LoVo (cell line): Measurements from ENCODE around the gene KRT38.

Source experiments
- DNase-seq: peaks from one replicate; pipeline ENCODE4 v3.0.0-alpha.2; 2016; ENCODE audit warnings: low spot score

KRT38 gene

DNA sequence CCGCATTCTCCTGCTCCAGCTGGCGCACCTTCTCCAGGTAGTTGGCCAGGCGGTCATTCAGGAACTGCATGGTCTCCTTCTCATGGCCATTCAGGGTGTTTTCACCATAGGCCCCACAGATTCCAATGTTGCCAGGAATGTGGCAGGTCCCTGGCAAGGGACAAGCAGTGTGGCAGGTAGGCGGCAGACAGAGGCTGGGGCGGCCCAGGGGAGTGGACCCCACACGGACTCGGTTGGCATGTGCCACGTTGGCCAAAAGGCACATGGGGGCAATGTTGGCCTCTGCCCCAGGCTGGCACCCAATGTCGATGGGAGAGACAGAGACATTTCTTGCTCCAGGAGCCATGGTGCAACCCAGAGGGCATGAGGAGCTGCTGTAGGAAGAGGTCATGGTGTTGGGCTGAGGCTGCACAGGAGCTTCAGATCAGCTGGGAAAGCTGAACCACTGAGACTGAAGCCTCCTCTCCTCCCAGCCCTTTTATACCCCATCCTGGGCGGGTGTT is at the start of gene KRT38:
Gene KRT38 (minus strand): TSS at position 453 of the 503 bp plus-strand sequence. CDS start 62 bp downstream, at position 391.
- no peak for DNase-seq

- no peak for DNase-seq
Observed at GRCh38 chr17:41489531-41489930, 48.7 kb upstream of the KRT38 start, which contains the start of gene KRT36. Gene KRT36, minus strand, starts transcription at chr17:41489910. Its CDS starts 46 bp downstream, at chr17:41489864.

DNA sequence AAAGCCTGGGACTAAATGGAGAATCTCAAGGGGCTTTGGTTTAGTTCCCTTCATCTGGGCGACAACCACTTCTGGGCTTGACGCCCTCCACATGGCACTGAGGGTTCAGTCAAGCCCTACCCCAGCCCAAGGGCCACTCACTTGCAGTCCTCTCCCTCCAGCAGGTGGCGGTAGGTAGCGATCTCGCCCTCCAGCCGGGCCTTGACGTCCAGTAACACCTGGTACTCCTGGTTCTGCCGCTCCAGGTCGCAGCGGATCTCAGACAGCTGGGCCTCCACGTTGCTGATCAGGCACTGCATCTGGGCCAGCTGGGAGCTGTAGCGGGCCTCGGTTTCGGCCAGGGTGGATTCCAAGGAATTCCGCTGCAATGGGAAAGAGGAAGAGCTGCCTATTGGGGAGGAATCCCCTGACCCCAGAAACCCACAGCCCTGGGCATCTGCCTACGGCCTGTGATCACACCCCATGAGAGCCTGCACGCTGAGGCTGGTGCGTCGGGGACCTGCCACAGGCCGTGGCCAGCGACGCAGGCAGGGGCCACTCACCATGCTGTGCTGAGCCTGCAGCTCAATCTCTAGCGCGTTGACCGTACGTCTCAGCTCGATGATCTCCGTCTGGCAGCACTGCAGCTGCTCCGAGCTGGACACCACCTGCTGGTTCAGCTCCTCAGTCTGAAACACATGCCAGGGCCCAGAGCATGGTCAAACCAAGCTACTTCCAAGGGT is 46.2 kb upstream of the KRT38 start:
- no peak for DNase-seq

DNA sequence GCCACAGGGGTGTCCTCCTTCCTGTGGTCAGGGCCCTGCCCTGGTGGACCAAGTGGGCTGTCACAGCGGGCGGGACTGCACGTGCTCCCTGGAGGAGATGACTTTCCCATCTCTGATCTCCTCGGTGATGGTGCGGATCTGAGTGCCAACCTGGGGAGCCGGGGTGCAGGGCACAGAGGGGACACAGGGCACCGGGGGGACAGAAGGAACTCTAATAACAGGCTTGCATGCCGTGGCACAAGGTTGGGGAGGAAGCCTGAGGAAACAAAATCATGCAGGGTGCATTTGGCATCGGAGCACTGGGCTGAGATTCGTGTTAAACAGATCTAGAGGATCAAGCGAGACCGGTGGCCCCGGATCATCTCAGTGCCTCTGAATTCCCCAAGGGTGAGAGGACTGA is 45.5 kb upstream of the KRT38 start:
- no peak for DNase-seq

DNA sequence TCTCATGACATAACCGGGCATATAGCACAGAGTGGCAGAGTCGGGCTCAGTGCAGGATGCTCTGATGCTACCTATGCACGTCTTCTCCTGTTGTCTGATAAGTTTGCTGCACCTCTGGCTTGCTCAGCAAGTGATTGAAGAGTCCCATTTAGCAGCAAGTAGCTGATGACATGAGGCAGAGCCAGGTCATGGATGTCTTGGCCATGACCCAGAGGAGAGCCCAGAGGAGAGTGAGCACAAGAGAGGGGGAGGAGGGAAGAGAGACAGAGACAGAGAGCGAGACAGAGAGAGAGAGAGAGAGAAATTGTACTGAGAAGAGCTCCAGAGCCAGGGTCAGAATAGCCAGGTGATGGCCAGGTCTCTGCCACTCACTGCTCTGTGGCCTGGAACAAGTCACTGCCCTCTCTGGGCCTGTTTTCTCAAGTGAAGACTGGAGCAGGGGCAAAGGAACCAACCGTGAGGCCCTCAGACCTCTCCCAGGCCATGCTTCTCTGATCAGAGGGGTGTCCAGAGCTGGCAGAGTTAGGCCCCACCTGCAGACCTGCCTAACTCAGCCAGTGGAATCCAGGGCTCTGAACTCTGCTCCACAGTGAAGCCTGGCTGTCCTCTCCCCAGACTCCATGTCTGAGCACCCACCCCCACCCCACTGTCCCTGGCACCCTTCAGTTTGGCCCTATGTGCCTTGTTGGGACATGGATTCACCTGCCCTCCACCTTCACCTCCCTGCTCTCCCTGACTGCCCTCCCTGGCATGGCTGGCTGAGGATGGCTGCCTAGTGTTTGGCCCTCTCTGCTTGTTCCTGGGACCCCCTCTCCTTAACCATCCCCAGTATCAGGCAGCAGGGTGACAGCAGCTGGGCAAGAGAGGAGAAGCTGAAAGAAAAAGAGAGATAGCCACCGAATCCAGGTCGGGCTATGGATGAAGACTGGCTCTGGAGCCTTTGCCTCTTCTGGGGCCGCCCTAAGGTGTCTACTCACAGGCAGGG is 44.4 kb upstream of the KRT38 start:
- no peak for DNase-seq

- DNase-seq = no peak
Observed at GRCh38 chr17:41483991-41484826, 43.4 kb upstream of the KRT38 start.

DNA sequence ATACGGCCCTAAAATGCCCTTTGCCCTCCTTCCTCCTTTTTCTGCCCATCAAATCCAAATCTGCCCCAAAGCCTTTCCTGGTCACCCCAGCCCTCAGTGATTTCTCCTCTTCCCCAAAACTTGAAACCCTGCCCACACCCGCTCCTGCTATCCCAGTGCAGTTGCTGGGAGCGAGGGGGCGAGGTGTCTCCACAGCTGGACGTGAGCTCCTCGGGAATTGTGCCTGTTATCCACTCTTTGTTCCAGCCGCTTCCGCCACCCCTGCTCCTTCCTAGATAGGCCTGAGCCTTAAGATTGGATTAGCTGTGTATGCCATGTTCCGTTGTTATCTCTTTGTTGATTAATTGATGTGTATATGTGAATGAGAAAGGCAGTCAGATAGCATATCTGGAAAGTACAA is 42.7 kb upstream of the KRT38 start:
- DNase-seq = no peak

GRCh38 chr17:41481036-41481435 is 40.3 kb upstream of the KRT38 start, which contains the start of gene KRT35:
Gene KRT35, minus strand, starts transcription at chr17:41481151. Its CDS starts 54 bp downstream, at chr17:41481097.
- DNase-seq = no peak

DNA sequence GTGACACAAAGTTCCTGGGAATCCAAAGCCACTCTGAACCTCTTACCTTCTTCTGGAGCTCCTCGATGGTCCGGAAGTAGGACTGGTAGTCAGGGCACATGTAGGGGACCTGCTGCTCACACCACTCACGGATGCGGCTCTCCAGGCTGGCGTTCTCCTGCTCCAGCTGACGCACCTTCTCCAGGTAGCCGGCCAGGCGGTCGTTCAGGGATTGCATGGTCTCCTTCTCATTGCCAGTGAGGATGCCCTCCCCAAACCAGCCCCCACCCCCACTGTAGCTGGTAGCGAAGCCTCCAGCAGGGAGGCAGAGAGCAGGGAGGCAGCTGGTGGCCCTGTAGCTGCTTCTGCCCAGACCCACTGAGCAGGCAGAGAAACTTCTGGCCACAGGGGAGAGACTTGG is 39.8 kb upstream of the KRT38 start:
- DNase-seq = no peak

GRCh38 chr17:41480136-41480535 is 39.4 kb upstream of the KRT38 start:
- no peak for DNase-seq

- DNase-seq = no peak
Observed at GRCh38 chr17:41478237-41478636, 37.5 kb upstream of the KRT38 start.

DNA sequence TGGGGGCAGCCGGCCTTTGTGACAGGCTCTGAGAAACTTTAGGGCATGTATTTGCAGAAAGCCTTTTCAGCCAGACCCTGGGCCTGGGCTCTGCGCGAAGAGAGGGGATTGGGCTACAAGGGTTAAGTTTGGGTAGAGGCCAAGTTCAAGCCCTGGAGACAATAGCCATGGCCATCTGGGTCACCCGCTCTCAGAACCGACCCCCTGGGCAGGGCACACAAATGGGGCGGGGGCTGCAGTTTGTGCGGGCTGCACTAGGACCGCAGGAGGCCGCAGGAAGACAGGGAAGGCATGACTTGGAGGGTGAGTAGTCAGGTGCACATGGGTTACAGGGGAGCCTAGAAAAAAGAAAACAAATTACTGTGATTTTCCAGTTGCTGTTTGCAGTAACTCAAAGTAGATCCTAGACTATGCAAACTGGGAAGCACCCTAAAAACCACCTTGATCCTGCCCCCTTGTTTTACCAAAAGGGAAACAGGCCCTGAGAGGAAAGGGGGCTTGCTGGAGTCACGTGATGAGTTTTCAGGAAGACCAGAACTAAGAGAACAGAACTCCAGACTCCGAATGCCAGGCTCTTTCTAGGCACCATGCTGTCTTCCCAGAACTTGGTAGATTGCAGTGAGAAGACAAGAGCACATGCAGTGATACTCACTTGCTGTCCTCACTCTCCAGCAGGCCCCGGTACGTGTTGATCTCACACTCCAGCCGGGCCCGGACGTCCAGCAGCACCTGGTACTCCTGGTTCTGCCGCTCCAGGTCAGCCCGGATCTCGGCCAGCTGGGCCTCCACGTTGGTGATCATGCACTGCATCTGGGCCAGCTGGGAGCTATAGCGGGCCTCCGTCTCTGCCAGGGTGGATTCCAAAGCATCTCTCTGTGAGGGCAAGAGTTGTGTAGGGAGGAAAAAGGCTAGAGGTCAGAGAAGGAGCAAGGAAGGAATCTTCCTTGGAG is 36.4 kb upstream of the KRT38 start:
- no peak for DNase-seq

- DNase-seq = no peak
Observed at GRCh38 chr17:41475421-41475820, 34.6 kb upstream of the KRT38 start.

DNA sequence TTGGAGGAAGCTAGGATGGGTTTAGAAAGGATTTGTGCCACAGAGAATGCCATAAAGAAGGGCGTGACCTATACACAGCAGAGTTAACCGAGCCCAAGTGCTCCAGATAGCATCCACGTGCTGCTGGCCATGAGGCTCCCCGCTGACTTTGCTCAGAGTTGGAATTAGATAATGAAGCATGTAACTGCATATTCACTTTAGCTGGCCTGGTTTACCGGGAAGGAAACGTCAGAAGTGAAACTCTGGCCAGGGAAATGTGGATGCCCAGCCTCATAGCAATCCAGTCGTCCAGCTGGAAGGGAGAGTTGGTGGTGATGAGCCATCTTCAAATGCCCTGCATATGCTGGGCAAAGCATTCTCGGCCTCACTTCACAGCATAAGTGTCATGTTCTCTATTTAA is 34.1 kb upstream of the KRT38 start:
- no peak for DNase-seq

DNA sequence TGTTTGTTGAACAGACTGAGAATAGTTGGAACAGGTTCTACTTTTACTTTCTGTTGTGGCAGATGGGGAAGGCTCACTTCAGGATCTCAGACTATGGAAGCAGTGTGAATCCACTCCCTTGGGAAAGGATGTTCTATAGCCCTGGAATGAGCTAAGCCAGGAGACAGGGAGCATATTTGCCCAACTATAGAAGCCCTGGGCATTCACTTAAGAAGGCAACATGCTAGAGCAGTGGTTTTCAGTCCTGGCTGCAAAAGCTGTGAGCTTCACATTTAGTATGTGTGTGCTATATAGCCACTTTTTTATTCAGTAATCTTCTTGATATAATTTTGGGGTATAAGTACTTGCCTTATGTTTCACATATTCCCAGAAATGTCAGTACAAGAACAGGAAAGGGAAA is 27.6 kb upstream of the KRT38 start:
- DNase-seq = no peak

DNA sequence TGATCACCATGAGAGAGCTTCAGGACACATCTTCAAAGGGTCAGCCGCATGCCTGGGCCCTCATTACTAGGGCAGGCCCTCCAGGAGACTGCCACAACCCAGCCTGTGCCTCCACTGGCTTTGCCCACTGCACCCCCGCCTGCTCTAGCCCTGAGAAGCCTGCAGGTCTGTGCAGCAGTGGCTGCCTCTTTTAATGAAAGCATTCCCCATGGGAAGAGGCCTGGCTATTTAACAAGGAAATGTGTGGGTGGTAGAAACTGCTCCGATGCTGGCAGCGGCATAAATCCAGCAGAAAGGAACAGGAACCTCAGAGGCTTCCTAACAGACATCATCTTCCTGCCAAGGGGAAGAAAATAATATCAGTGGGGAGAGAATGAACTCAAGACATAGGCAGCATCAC is 26.8 kb upstream of the KRT38 start:
- no peak for DNase-seq

DNA sequence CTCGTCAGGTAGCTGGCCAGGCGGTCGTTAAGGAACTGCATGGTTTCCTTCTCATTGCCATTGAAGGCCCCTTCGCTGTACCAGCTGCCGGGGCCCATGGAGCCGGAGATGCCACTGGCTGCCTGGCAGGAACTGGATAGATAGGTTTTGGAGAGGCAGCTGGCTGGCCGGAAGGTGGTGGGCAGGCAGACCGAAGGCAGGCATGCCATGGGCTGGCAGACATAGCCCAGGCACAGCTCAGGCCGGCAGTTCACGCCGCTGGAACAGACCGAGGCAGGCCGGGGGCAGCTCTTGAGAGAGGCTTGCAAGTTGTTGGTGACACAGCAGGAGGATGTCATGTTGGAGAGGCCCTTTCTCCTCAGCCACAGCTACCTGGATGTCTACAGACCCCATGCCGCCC is 26.2 kb upstream of the KRT38 start, which contains the start of gene KRT32:
Gene KRT32 (minus strand): TSS at position 399 of the 400 bp plus-strand sequence. CDS start 61 bp downstream, at position 338.
- no peak for DNase-seq

DNA sequence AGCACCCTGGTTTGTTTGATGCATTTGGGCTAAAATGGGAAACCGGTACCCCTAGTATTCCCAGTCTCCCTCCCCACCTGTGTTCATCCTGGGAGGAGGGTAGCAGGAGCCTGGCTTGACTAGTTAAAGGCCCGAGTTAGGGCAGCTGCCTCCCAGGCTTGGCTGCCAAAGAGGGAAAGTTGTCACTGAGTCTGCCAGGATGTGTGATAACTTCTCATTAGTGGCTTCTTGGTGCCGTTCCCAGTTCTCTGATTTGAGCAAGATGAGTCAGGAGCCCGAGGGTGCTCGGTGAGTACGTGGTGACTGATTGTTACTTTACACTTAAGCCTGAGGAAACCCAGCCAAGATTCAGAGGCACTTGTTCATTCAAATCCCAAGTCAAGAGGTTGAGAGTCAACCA is 23.9 kb upstream of the KRT38 start:
- DNase-seq = peak; percentile 71

- DNase-seq = no peak
Observed at GRCh38 chr17:41464173-41464572, 23.4 kb upstream of the KRT38 start.

DNA sequence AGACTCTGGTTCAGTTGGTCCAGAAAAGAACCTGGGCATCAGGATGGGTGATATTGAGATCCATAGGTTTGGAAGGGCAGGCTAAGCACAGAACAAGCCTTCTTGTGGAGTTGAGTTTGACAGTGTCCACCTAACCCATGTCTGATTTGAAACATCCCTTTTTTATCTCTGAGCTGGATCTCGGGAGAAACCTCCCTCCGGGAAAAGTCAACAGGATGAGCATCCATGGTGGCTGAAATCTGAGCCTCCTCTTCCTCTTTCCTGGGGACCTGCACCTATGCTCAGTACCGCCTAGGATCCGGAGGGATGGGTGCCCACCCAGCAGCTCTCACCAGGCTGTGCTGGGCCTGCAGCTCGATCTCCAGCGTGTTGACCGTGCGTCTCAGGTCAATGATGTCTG is 23.0 kb upstream of the KRT38 start:
- no peak for DNase-seq

GRCh38 chr17:41462705-41463104 is 21.9 kb upstream of the KRT38 start:
- no peak for DNase-seq
